AG04450 (cell line): Measurements from ENCODE around the gene EPHB2. TPM values are rescaled to one million over a fixed set of nuclear protein-coding genes. Genes with fewer than 3 reads are reported as not detected.

Experiments used
- CTCF ChIA-PET: fragments of 300-600, 350-600 bp; formaldehyde crosslinking; extraction: SDS; loops from one replicate; lab custom pipeline; 2022; ENCODE audit warnings: antibody characterized with exemption, inconsistent platforms; lab: Charles Lee
- POLR2A ChIA-PET: fragments of 350-600 bp; formaldehyde crosslinking; extraction: SDS; loops from one replicate; lab custom pipeline; 2021; ENCODE audit warnings: antibody characterized with exemption, inconsistent platforms; lab: Yijun Ruan, JAX
- DNase-seq: peaks from one replicate; pipeline ENCODE4 v3.0.0-alpha.2; 2011; ENCODE audit warnings: low read depth, low spot score
- H3K27ac ChIP-seq: one replicate; pipeline ENCODE4 v1.5.1; 2012; ENCODE audit warnings: low read depth, low read length, control low read depth
- H3K27me3 ChIP-seq: one replicate; pipeline ENCODE4 v1.6.0; 2012; ENCODE audit warnings: low read length; ENCODE audit not compliant: control insufficient read depth, insufficient read depth
- H3K4me3 ChIP-seq: 2 replicates; pipeline ENCODE4 v1.5.1; 2011; ENCODE audit warnings: mild to moderate bottlenecking, low read depth, low read length, control low read depth
- H3K9me3 ChIP-seq: 2 replicates; pipeline ENCODE4 v1.5.1; 2012; ENCODE audit warnings: low read length; ENCODE audit not compliant: control insufficient read depth, insufficient read depth
- CTCF ChIP-seq: IDR thresholded peaks from 2 replicates; pipeline ENCODE4 v1.5.1; 2011; ENCODE audit warnings: low read depth, low read length, control low read depth, inconsistent platforms
- polyA plus RNA-seq: library from polyadenylated mRNA; depleted of rRNA; stranded (reverse); fragments of >200 nt; gene quantifications from 2 replicates; pipeline ENCODE4 v1.2.3, GENCODE V29; 2011; rRNA removed
- small RNA-seq: library from RNA; depleted of rRNA; stranded (forward); fragments of <200 nt; gene quantifications from one replicate; pipeline ENCODE3, GENCODE V24; 2012; ENCODE audit warnings: low read depth; ENCODE audit not compliant: insufficient read length

Gene EPHB2
- polyA plus RNA-seq, 1 experiment: 30.9 TPM

- TF ChIP-seq CTCF: no peak
- Histone ChIP-seq H3K4me3 (no peak overlapping the region), H3K27ac (no peak overlapping the region), H3K9me3 (peaks cover 8% of the 10 kb centered on the region; the same call in 1 of the 2 replicates), H3K27me3 (peaks cover 41% of the 10 kb centered on the region)
- no peak for DNase-seq
- CTCF ChIA-PET: no interaction called here
- POLR2A ChIA-PET: no interaction called here
These were observed 257.2 kb downstream of the EPHB2 start for GRCh38 chr1:22967833-22968232.

- ChIA-PET POLR2A (no interaction called here), CTCF (no interaction called here)
- Histone ChIP-seq H3K27me3 (peaks cover 43% of the 10 kb centered on the region), H3K4me3 (no peak overlapping the region), H3K9me3 (peaks cover 8% of the 10 kb centered on the region; the same call in 1 of the 2 replicates), H3K27ac (no peak overlapping the region)
- no peak for TF ChIP-seq CTCF
- DNase-seq: peak; percentile 77
These were observed 258.7 kb downstream of the EPHB2 start for GRCh38 chr1:22969304-22969709.

GRCh38 chr1:22970096-22970495, 259.5 kb downstream of the EPHB2 start:
- no peak overlapping the region for H3K27ac ChIP-seq
- TF ChIP-seq CTCF: no peak
- peaks cover 8% of the 10 kb centered on the region; the same call in 1 of the 2 replicates for H3K9me3 ChIP-seq
- H3K27me3 ChIP-seq: peaks cover 37% of the 10 kb centered on the region
- CTCF ChIA-PET: no interaction called here
- no peak overlapping the region for H3K4me3 ChIP-seq
- DNase-seq: no peak
- POLR2A ChIA-PET: no interaction called here

Small RNAs within 50 kb of the gene (small RNA-seq; reads per million reads assigned to genes)
- not detected for gene MIR4253
- gene MIR4684: 1.1 reads per million

Other genes starting within 250 kb of the EPHB2 start
- not detected in 2 replicates for gene EPHA8, start 147.3 kb upstream of the EPHB2 start, polyA plus RNA-seq
- gene C1QA, start 74.2 kb upstream of the EPHB2 start, polyA plus RNA-seq: not detected in 2 replicates
- not detected in 2 replicates for gene C1QC, start 67.2 kb upstream of the EPHB2 start, polyA plus RNA-seq
- gene C1QB, start 57.6 kb upstream of the EPHB2 start, polyA plus RNA-seq: not detected in 2 replicates